Mucosa of rectum (tissue), 2 donors: ENCODE measurements around the gene PAX5.

Source experiments
- H3K27ac ChIP-seq, 2 donors: one replicate each; pipeline ENCODE4 v1.7.0; 2013; ENCODE audit warnings: inconsistent platforms in 2 of 2, low read depth in 2 of 2, low read length in 2 of 2
- H3K27me3 ChIP-seq, 2 donors: one replicate each; pipeline ENCODE4 v1.7.0; 2013; ENCODE audit warnings: low read length in 2 of 2; ENCODE audit not compliant: control insufficient read depth in 2 of 2, insufficient read depth in 2 of 2
- H3K36me3 ChIP-seq, 2 donors: one replicate each; pipeline ENCODE4 v1.7.0; 2013; ENCODE audit warnings: low read length in 2 of 2; ENCODE audit not compliant: control insufficient read depth in 2 of 2, insufficient read depth in 2 of 2
- H3K4me1 ChIP-seq, 2 donors: one replicate each; pipeline ENCODE4 v1.7.0; 2013; ENCODE audit warnings: low read length in 2 of 2, mild to moderate bottlenecking in 1 of 2; ENCODE audit not compliant: control insufficient read depth in 2 of 2, insufficient read depth in 2 of 2
- H3K4me3 ChIP-seq, 2 donors: one replicate each; pipeline ENCODE4 v1.7.0; 2013; ENCODE audit warnings: low read length in 2 of 2
- H3K9ac ChIP-seq, 2 donors: one replicate each; pipeline ENCODE4 v1.7.0; 2013; ENCODE audit warnings: low read length in 2 of 2, low read depth in 1 of 2, mild to moderate bottlenecking in 1 of 2
- H3K9me3 ChIP-seq, 2 donors: one replicate each; pipeline ENCODE4 v1.7.0; 2013; ENCODE audit warnings: low read length in 2 of 2; ENCODE audit not compliant: control insufficient read depth in 2 of 2
- donor health status: healthy.
- donor health status: Normal muscosa, but diverticular disease.

PAX5 gene

GRCh38 chr9:36935332-36935731 lies 98.7 kb downstream of the PAX5 start:
- no peak overlapping the region for H3K9ac ChIP-seq
- H3K27ac ChIP-seq: no peak overlapping the region
- H3K4me3 ChIP-seq: no peak overlapping the region
- peaks cover 0 to 3% of the 10 kb centered on the region in 2 donors for H3K9me3 ChIP-seq
- H3K27me3 ChIP-seq: peaks cover 0 to 6% of the 10 kb centered on the region in 2 donors
- no peaks in the 10 kb centered on the region for H3K4me1 ChIP-seq
- no peaks in the 10 kb centered on the region for H3K36me3 ChIP-seq

- no peaks in the 10 kb centered on the region for H3K4me1 ChIP-seq
- H3K4me3 ChIP-seq: no peak overlapping the region
- peaks cover 0 to 3% of the 10 kb centered on the region in 2 donors for H3K9me3 ChIP-seq
- H3K27ac ChIP-seq: no peak overlapping the region
- no peak overlapping the region for H3K9ac ChIP-seq
- H3K27me3 ChIP-seq: peaks cover 0 to 6% of the 10 kb centered on the region in 2 donors
- no peaks in the 10 kb centered on the region for H3K36me3 ChIP-seq
Measured at GRCh38 chr9:36934478-36935065, 99.5 kb downstream of the PAX5 start.

GRCh38 chr9:36933676-36934215 lies 100.3 kb downstream of the PAX5 start:
- no peaks in the 10 kb centered on the region for H3K36me3 ChIP-seq
- no peaks in the 10 kb centered on the region for H3K4me1 ChIP-seq
- H3K27me3 ChIP-seq: peaks cover 0 to 6% of the 10 kb centered on the region in 2 donors
- H3K9ac ChIP-seq: no peak overlapping the region
- no peak overlapping the region for H3K27ac ChIP-seq
- peaks cover 0 to 3% of the 10 kb centered on the region in 2 donors for H3K9me3 ChIP-seq
- H3K4me3 ChIP-seq: no peak overlapping the region

GRCh38 chr9:36932198-36932597 lies 101.9 kb downstream of the PAX5 start:
- H3K27ac ChIP-seq: no peak overlapping the region
- H3K4me1 ChIP-seq: no peaks in the 10 kb centered on the region
- H3K9ac ChIP-seq: no peak overlapping the region
- H3K27me3 ChIP-seq: no peaks in the 10 kb centered on the region
- peaks cover 0 to 3% of the 10 kb centered on the region in 2 donors for H3K9me3 ChIP-seq
- H3K4me3 ChIP-seq: no peak overlapping the region
- no peaks in the 10 kb centered on the region for H3K36me3 ChIP-seq

GRCh38 chr9:36930941-36931340 lies 103.1 kb downstream of the PAX5 start:
- peaks cover 0 to 3% of the 10 kb centered on the region in 2 donors for H3K9me3 ChIP-seq
- no peaks in the 10 kb centered on the region for H3K27me3 ChIP-seq
- no peak overlapping the region for H3K27ac ChIP-seq
- H3K4me1 ChIP-seq: no peaks in the 10 kb centered on the region
- no peak overlapping the region for H3K4me3 ChIP-seq
- no peak overlapping the region for H3K9ac ChIP-seq
- H3K36me3 ChIP-seq: no peaks in the 10 kb centered on the region

GRCh38 chr9:36929350-36929675 lies 104.8 kb downstream of the PAX5 start:
- Histone ChIP-seq H3K9ac (no peak overlapping the region), H3K36me3 (no peaks in the 10 kb centered on the region), H3K27ac (no peak overlapping the region), H3K4me3 (no peak overlapping the region), H3K27me3 (no peaks in the 10 kb centered on the region), H3K4me1 (no peaks in the 10 kb centered on the region), H3K9me3 (peaks cover 0 to 3% of the 10 kb centered on the region in 2 donors)

GRCh38 chr9:36928670-36929349 lies 105.3 kb downstream of the PAX5 start:
- Histone ChIP-seq H3K4me3 (no peak overlapping the region), H3K27me3 (no peaks in the 10 kb centered on the region), H3K36me3 (no peaks in the 10 kb centered on the region), H3K9ac (no peak overlapping the region), H3K4me1 (no peaks in the 10 kb centered on the region), H3K27ac (no peak overlapping the region), H3K9me3 (peaks cover 0 to 3% of the 10 kb centered on the region in 2 donors)

- Histone ChIP-seq H3K9ac (no peak overlapping the region), H3K27me3 (no peaks in the 10 kb centered on the region), H3K4me1 (no peaks in the 10 kb centered on the region), H3K27ac (no peak overlapping the region), H3K4me3 (no peak overlapping the region), H3K9me3 (peaks cover 0 to 3% of the 10 kb centered on the region in 2 donors), H3K36me3 (no peaks in the 10 kb centered on the region)
Measured at GRCh38 chr9:36928210-36928609, 105.9 kb downstream of the PAX5 start.

- H3K9ac ChIP-seq: no peak overlapping the region
- no peak overlapping the region for H3K27ac ChIP-seq
- no peaks in the 10 kb centered on the region for H3K36me3 ChIP-seq
- H3K4me1 ChIP-seq: no peaks in the 10 kb centered on the region
- no peaks in the 10 kb centered on the region for H3K9me3 ChIP-seq
- H3K4me3 ChIP-seq: no peak overlapping the region
- no peaks in the 10 kb centered on the region for H3K27me3 ChIP-seq
Measured at GRCh38 chr9:36924757-36925432, 109.2 kb downstream of the PAX5 start.

- no peak overlapping the region for H3K9ac ChIP-seq
- H3K36me3 ChIP-seq: no peaks in the 10 kb centered on the region
- H3K9me3 ChIP-seq: no peaks in the 10 kb centered on the region
- H3K4me3 ChIP-seq: no peak overlapping the region
- H3K27me3 ChIP-seq: no peaks in the 10 kb centered on the region
- H3K27ac ChIP-seq: no peak overlapping the region
- no peaks in the 10 kb centered on the region for H3K4me1 ChIP-seq
Measured at GRCh38 chr9:36924071-36924470, 110.0 kb downstream of the PAX5 start.
